GM18526 (cell line): Measurements from ENCODE around the gene PITPNM1.
A peak's percentile ranks its signal among the peaks of the same experiment; 100 is the strongest.

Experiments
- POLR2A ChIP-seq: IDR thresholded peaks from 3 replicates; pipeline ENCODE4 v1.6.1; 2011; ENCODE audit not compliant: insufficient read length; ENCODE audit errors: extremely low read depth

Gene PITPNM1

GRCh38 chr11:67504950-67505581 is at the start of gene PITPNM1:
Gene PITPNM1 (minus strand): TSS chr11:67505363. CDS start chr11:67504180, 1,183 bp downstream.
- peak; percentile 21 for TF ChIP-seq POLR2A

GRCh38 chr11:67551127-67551526 is 46.0 kb upstream of the PITPNM1 start:
- no peak for TF ChIP-seq POLR2A

- TF ChIP-seq POLR2A, result no peak
These were observed 43.5 kb upstream of the PITPNM1 start for GRCh38 chr11:67548555-67549110.

DNA sequence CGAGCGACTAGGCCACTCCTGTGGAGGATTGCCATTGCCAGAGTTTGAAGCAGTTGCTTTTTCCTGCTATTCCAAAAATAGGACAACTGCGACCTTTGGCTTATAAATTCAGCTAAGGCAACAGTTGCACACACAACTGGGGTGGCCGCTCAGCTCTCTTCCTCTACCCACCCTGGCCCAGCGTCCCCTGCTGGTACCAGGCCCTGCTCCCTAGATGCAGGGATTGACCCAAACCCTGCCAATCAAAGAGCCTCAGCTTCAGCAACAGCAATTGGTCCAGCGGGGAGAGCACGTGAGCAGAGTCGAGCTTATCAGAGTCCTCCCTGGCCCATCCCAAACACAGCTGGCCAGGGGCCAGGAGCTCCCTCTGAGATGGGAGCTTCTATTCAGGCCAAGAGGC is 40.1 kb upstream of the PITPNM1 start:
- TF ChIP-seq POLR2A, result no peak

DNA sequence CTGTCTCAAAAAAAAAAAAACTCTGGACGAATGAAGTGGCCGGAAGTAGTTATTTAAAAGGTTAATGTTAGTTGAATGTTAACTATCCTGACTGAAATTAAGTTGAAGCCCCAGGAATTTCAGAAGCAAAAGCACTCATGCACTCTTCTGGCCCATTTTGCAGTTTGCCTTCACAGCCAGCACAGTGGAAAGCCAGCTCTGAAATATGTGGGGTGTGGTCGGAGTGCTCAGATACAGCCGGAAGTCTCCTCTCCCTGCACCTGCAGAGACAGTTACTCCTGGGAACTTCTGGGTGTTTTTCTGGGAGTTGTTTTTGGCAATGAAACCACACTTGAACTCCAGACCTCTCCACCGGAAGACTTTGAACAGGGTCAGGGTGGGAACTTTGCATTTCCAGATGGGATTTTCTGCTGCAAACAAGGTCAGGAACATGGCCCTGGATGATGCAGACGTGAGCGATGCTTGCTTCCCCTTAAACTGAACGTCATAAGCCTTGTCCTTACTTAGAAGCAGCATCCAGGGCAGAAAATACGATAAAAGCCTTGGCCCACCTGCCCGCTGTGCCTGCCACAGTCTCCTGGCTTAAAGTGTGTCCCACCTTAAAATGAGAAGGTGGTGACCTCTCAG is 39.6 kb upstream of the PITPNM1 start:
- no peak for TF ChIP-seq POLR2A

GRCh38 chr11:67543585-67543984 is 38.4 kb upstream of the PITPNM1 start:
- TF ChIP-seq POLR2A, result no peak

DNA sequence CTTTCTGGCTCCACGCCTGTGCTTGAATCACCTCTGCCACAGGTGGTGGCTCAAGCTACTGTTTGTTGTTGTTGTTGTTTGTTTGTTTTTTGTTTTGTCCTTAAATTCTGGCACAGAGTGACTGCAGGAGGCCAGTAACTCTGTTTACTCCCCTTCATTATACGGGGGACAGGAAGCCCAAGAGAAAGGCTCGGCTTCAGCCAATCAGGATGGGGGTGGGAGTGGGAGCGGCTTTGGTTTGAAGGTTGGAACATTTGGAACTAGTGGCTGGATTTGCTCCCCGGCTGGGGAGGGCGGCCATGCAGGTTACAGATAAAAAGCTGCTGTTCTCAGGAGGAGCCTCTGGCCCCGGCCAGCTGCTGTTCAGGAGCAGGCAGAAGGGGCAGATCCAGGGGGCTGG is 37.8 kb upstream of the PITPNM1 start:
- TF ChIP-seq POLR2A, result no peak

GRCh38 chr11:67542169-67542568 is 37.0 kb upstream of the PITPNM1 start:
- no peak for TF ChIP-seq POLR2A

DNA sequence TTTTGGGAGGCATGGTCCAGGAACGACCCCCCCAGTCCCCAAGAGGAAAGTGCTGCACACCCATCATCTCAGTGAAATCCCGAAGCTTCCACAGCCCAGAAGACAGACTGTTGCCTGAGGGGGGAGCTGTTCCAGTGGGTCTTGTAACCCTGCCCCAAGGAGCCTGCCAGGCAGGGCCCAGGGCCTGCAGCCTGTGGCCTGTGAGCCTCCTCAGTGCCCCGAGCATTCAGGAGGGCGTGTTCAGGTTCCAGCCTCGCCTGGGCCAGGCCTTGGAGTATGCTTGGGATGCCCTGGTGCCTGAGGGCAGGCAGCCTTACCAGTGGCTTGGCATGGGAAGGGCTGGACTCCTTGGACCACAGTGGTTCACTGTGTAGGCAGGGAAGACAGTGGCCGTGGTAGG is 36.0 kb upstream of the PITPNM1 start:
- no peak for TF ChIP-seq POLR2A

- TF ChIP-seq POLR2A, result no peak
These were observed 34.4 kb upstream of the PITPNM1 start for GRCh38 chr11:67539550-67539949.

GRCh38 chr11:67538823-67539505 is 33.8 kb upstream of the PITPNM1 start:
- TF ChIP-seq POLR2A, result no peak

- no peak for TF ChIP-seq POLR2A
These were observed 33.1 kb upstream of the PITPNM1 start for GRCh38 chr11:67538306-67538705.

- TF ChIP-seq POLR2A, result no peak
These were observed 30.4 kb upstream of the PITPNM1 start for GRCh38 chr11:67535561-67535960.

- no peak for TF ChIP-seq POLR2A
These were observed 29.0 kb upstream of the PITPNM1 start for GRCh38 chr11:67534070-67534679.

DNA sequence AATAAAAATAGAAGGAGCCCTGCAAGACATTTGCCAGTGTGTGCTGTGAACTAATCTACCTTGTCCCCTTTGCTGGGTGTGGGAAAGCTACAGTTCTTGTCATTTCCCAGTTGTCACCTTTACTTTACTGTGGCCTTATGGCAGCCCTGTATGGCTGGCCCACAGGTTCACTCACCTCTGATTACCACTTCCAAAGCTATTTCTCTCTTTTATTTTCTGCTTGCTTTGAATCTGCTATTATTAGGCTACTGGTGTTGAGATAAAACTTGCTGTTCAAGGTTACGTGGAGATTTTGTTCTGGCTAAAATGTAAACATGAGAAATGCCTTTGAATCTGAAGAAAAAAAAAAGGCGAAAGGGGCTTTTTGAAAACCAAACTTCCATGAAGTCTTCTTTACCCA is 27.7 kb upstream of the PITPNM1 start:
- TF ChIP-seq POLR2A, result no peak

GRCh38 chr11:67530282-67530592 is 25.1 kb upstream of the PITPNM1 start:
- no peak for TF ChIP-seq POLR2A
